Neural crest cell (in vitro differentiated cells): ENCODE measurements around the gene KRTAP12-3. TPM values are rescaled to one million over a fixed set of nuclear protein-coding genes. Genes with fewer than 3 reads are reported as not detected.
"Not testable (repeated sequence)": the region's sequence is repeated elsewhere in the genome, so short reads cannot be mapped to it uniquely, and the experiment has no call there.

Source experiments
- DNase-seq: peaks from one replicate; pipeline ENCODE4 v3.0.0; 2021; ENCODE audit warnings: low read depth, mixed read lengths, low spot score
- H3K27ac Mint-ChIP-seq: one replicate; pipeline ENCODE4 v1.8.0; 2021; ENCODE audit warnings: mild to moderate bottlenecking, mixed read lengths; ENCODE audit not compliant: unreplicated experiment
- H3K27me3 Mint-ChIP-seq: 2 replicates; pipeline ENCODE4 v1.8.0; 2021; ENCODE audit warnings: low read depth, mild to moderate bottlenecking, mixed read lengths
- H3K36me3 Mint-ChIP-seq: 2 replicates; pipeline ENCODE4 v1.8.0; 2021; ENCODE audit warnings: low read depth, mild to moderate bottlenecking, mixed read lengths
- H3K4me1 Mint-ChIP-seq: 2 replicates; pipeline ENCODE4 v1.8.0; 2021; ENCODE audit warnings: mixed read lengths
- H3K4me3 Mint-ChIP-seq: one replicate; pipeline ENCODE4 v1.8.0; 2021; ENCODE audit warnings: mild to moderate bottlenecking, mixed read lengths
- H3K9me3 Mint-ChIP-seq: 2 replicates; pipeline ENCODE4 v1.8.0; 2021; ENCODE audit warnings: mixed read lengths
- total RNA-seq: library from RNA; stranded (reverse); gene quantifications from 2 replicates; pipeline ENCODE4 v1.2.1, GENCODE V29; 2021
- TF ChIP-seq, protein P1 (sequence below): fragments of 200-600 bp; sonication (generic); conservative IDR thresholded peaks from 2 replicates; pipeline ENCODE4 v1.5.0; 2021; ENCODE audit warnings: antibody characterized with exemption, mild to moderate bottlenecking

KRTAP12-3 gene
- total RNA-seq, 1 donor from 2014 or later = not detected

DNA sequence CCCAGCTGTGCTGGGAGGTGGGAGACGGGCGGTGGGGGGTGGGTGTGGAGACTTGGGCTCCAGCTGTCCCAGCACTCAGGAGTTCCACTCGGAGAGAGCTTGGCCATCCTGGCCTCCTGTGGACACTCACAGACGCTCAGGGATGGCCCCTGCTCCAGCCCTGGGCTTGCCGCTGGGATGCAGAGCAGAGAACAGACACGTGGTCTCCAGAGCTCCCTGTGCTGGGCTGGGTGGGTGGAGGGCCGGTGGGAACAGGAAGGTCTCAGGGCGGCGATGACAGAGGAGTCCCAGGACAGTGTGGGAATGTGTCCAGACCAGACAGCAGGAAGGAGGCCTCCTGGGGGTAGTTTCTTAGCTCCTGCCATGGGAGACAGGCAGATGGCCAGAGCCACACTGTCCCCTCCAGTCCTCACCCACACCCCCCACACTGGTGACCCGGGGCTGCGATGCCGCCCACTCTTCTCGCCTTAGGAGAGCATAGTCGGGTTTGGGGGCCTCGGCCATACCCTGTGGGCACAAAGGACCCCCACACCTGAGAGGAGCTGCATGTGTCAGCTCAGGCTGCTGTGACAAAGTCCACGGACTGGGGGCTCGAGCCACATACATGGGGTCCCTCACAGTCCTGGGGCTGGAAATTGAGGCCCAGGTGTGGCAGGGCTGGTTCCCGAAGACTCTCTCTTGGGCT, 28.9 kb upstream of the KRTAP12-3 start:
- Mint-ChIP-seq H3K27ac (no peak overlapping the region), H3K36me3 (peaks cover 8% of the 10 kb centered on the region), H3K4me3 (no peak overlapping the region), H3K9me3 (peaks cover 31% of the 10 kb centered on the region), H3K4me1 (no peaks in the 10 kb centered on the region), H3K27me3 (peaks cover 12% of the 10 kb centered on the region)
- no peak for DNase-seq
- TF ChIP-seq, protein P1, sequence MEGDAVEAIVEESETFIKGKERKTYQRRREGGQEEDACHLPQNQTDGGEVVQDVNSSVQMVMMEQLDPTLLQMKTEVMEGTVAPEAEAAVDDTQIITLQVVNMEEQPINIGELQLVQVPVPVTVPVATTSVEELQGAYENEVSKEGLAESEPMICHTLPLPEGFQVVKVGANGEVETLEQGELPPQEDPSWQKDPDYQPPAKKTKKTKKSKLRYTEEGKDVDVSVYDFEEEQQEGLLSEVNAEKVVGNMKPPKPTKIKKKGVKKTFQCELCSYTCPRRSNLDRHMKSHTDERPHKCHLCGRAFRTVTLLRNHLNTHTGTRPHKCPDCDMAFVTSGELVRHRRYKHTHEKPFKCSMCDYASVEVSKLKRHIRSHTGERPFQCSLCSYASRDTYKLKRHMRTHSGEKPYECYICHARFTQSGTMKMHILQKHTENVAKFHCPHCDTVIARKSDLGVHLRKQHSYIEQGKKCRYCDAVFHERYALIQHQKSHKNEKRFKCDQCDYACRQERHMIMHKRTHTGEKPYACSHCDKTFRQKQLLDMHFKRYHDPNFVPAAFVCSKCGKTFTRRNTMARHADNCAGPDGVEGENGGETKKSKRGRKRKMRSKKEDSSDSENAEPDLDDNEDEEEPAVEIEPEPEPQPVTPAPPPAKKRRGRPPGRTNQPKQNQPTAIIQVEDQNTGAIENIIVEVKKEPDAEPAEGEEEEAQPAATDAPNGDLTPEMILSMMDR = no peak

GRCh38 chr21:44630440-44630839, 27.3 kb upstream of the KRTAP12-3 start:
- Mint-ChIP-seq H3K36me3 (peaks cover 5% of the 10 kb centered on the region), H3K4me1 (no peaks in the 10 kb centered on the region), H3K27me3 (peaks cover 16% of the 10 kb centered on the region), H3K9me3 (peaks cover 18% of the 10 kb centered on the region), H3K27ac (peak overlapping the region; percentile 30), H3K4me3 (no peak overlapping the region)
- TF ChIP-seq, protein P1 = no peak
- DNase-seq = no peak

GRCh38 chr21:44632067-44632466, 25.7 kb upstream of the KRTAP12-3 start:
- peaks cover 18% of the 10 kb centered on the region for H3K9me3 Mint-ChIP-seq
- no peak overlapping the region for H3K27ac Mint-ChIP-seq
- DNase-seq = no peak
- H3K4me1 Mint-ChIP-seq = peaks cover 3% of the 10 kb centered on the region
- peaks cover 5% of the 10 kb centered on the region for H3K36me3 Mint-ChIP-seq
- TF ChIP-seq, protein P1 = no peak
- H3K4me3 Mint-ChIP-seq = no peak overlapping the region
- peaks cover 16% of the 10 kb centered on the region for H3K27me3 Mint-ChIP-seq

- DNase-seq = no peak
- Mint-ChIP-seq H3K27ac (peak overlapping the region; percentile 59), H3K36me3 (peaks cover 3% of the 10 kb centered on the region), H3K27me3 (peaks cover 14% of the 10 kb centered on the region), H3K4me1 (peaks cover 10% of the 10 kb centered on the region), H3K9me3 (peaks cover 16% of the 10 kb centered on the region), H3K4me3 (no peak overlapping the region)
- TF ChIP-seq, protein P1 = no peak
Observed at GRCh38 chr21:44636209-44637017, 21.3 kb upstream of the KRTAP12-3 start.

DNA sequence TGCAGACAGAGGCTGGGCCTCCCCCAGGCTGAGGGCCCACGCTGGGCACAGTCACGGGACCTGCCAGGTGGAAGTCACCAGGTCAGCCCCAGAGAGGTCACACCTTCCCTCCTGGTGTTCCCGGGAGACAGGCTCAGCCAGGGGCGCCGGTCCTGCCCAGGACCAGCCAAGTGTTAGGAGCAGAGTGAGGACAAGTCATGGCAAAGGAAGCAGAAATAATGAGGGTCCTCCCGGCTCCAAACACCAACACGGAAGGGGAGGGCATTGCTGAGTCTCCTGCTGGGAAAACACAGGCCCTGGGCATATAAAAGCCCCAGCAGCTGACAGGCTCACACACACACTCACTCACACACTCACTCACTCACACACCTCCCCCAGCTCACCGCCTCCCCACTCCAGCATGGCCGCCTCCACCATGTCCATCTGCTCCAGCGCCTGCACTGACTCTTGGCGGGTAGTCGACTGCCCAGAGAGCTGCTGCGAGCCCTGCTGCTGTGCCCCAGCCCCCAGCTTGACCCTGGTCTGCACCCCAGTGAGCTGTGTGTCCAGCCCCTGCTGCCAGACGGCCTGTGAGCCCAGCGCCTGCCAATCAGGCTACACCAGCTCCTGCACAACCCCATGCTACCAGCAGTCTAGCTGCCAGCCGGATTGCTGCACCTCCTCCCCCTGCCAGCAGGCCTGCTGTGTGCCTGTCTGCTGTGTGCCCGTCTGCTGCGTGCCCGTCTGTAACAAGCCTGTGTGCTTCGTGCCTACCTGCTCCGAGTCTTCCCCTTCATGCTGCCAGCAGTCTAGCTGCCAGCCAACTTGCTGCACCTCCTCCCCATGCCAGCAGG, 20.5 kb upstream of the KRTAP12-3 start, which contains the start of gene KRTAP10-10:
Gene KRTAP10-10, plus strand, starts transcription at position 339 of the 833 bp plus-strand sequence. Its CDS starts 62 bp downstream, at position 401.
- TF ChIP-seq, protein P1 = no peak
- Mint-ChIP-seq H3K27me3 (peaks cover 16% of the 10 kb centered on the region), H3K4me1 (peaks cover 10% of the 10 kb centered on the region), H3K27ac (peak within 1 kb of the TSS; percentile 59), H3K9me3 (peaks cover 15% of the 10 kb centered on the region), H3K4me3 (no peak within 1 kb of the TSS), H3K36me3 (peaks cover 2% of the 10 kb centered on the region)
- DNase-seq = no peak

- not testable (repeated sequence) for DNase-seq, H3K36me3 Mint-ChIP-seq, H3K4me3 Mint-ChIP-seq, H3K27ac Mint-ChIP-seq, H3K4me1 Mint-ChIP-seq
- peaks cover 16% of the 10 kb centered on the region for H3K27me3 Mint-ChIP-seq
- H3K9me3 Mint-ChIP-seq = peaks cover 17% of the 10 kb centered on the region
Observed at GRCh38 chr21:44637851-44638348, 19.8 kb upstream of the KRTAP12-3 start.

GRCh38 chr21:44638506-44639330, 19.0 kb upstream of the KRTAP12-3 start:
- Mint-ChIP-seq H3K27me3 (peaks cover 10% of the 10 kb centered on the region), H3K9me3 (peaks cover 24% of the 10 kb centered on the region)
- H3K27ac Mint-ChIP-seq, H3K36me3 Mint-ChIP-seq, H3K4me3 Mint-ChIP-seq, H3K4me1 Mint-ChIP-seq, DNase-seq: not testable (repeated sequence)
